ENCODE results near the gene COMMD3.

DNA sequence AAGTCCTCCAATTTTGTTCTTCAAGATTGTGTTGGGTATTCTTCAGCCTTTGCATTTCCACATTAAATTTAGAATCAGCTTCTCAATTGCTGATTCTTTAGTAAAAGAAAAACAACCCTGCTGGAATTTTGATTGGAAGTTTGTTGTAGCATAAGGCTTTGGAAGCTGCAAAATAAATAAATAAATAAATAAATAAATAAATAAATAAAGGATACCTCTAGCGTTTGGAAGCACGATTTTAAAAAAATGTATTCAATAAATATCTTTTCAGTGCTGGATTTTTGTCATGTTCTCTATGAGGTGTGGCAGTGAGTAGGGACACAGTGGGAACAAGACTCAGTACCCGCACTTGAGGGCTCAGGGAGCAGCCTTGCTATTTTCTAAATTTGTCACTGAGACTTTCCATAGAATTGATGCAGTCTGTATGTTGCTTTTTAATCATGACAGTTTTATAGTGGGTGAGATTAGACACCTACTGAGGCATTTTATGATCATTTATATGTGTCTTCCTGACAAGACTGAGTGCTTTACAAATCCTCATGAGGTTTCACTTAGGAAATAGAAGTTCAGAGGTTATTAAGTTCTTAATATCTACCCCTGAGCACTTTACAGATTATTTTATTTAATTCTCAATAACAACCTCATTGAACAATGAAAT, 22.3 kb upstream of the COMMD3 start:
- no peak for TF ChIP-seq EZH2 (IDR thresholded peaks at IDR 0.05; ENCODE audit: borderline replicate concordance, insufficient read depth, low read depth, low read length, poor library complexity, severe bottlenecking)
- TF ChIP-seq, protein P1, sequence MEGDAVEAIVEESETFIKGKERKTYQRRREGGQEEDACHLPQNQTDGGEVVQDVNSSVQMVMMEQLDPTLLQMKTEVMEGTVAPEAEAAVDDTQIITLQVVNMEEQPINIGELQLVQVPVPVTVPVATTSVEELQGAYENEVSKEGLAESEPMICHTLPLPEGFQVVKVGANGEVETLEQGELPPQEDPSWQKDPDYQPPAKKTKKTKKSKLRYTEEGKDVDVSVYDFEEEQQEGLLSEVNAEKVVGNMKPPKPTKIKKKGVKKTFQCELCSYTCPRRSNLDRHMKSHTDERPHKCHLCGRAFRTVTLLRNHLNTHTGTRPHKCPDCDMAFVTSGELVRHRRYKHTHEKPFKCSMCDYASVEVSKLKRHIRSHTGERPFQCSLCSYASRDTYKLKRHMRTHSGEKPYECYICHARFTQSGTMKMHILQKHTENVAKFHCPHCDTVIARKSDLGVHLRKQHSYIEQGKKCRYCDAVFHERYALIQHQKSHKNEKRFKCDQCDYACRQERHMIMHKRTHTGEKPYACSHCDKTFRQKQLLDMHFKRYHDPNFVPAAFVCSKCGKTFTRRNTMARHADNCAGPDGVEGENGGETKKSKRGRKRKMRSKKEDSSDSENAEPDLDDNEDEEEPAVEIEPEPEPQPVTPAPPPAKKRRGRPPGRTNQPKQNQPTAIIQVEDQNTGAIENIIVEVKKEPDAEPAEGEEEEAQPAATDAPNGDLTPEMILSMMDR (IDR thresholded peaks at IDR 0.05): no peak

Measured in B cell (primary cell).